ENCODE measurements around the gene TSPAN32. TPM values are rescaled to one million over a fixed set of nuclear protein-coding genes. Genes with fewer than 3 reads are reported as not detected.

Gene TSPAN32
- total and polyA plus RNA-seq, 10 of the 15 experiments (the other 5 are each of a cell fraction or from before 2014, with no cell fraction given): 0.08 TPM; not detected in 9

DNA sequence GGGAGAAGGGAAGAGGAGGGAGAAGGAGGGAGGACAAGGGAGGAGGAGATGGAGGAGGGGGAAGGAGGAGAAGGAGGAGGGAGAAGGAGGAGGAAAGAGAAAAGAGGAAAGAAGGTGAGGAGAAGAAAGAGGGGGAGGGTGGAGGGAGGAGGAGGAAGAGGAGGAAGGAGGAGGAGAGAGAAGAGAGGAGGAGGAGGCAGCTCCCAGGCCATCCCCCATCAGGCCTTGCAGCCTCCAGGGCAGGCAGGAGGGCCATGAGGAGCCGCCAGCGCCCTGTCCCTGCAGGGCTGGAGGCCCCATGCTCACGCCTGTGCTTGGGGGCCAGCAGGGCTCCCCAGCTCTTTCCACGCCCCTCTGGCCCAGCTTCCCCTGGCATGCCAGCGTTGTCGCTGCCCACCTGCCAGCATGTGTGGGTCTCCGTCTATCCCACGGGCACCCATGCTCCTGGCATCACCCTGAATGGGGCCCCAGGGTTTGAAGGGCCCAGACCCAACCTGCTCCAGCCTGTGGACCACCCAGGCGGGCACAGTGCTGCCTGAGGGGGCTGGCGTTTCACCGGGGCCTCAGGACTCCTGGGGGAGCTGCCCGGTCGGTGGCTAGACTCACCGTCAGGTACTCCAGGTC, 5.2 kb downstream of the TSPAN32 start (continued):
- TF ChIP-seq ZBED1 (IDR thresholded peaks at IDR 0.05; ENCODE audit: borderline replicate concordance) (no peak), HDAC6 (IDR thresholded peaks at IDR 0.05; ENCODE audit: unreplicated experiment) (no peak), RUNX3 (IDR thresholded peaks at IDR 0.05; ENCODE audit: low read length) (no peak)

GRCh38 chr11:2307501-2308331, 5.9 kb downstream of the TSPAN32 start:
- Histone ChIP-seq H3K27me3 (replicated peaks in 1 of 2; ENCODE audit: control insufficient read depth in 2 of 2, insufficient read depth in 2 of 2, low read length in 1 of 2) (no peaks in the 10 kb centered on the region), H3K4me1 (ENCODE audit: control insufficient read depth, insufficient read depth, low read length) (no peaks in the 10 kb centered on the region), H3K36me3 (ENCODE audit: control insufficient read depth in 2 of 2, insufficient read depth in 2 of 2, low read length in 1 of 2) (no peaks in the 10 kb centered on the region), H3K4me3 (no peak overlapping the region), H3K79me2 (ENCODE audit: control insufficient read depth, insufficient read depth, low read length) (no peaks in the 10 kb centered on the region), H3K4me2 (ENCODE audit: control insufficient read depth, insufficient read depth) (no peak overlapping the region), H3K27ac (ENCODE audit: control insufficient read depth, insufficient read depth) (no peak overlapping the region), H4K20me1 (ENCODE audit: control insufficient read depth, insufficient read depth) (no peaks in the 10 kb centered on the region), H3K9ac (ENCODE audit: control insufficient read depth, insufficient read depth, low read length) (no peak overlapping the region), H2AFZ (ENCODE audit: control insufficient read depth, low read depth, low read length) (no peak overlapping the region), H3K9me3 (replicated peaks; ENCODE audit: control insufficient read depth, insufficient read depth, low read length) (no peaks in the 10 kb centered on the region)
- RAD21 ChIA-PET (ENCODE audit: unreplicated experiment): interaction anchor here (7.3 kb wide), 1 partner anchor 113 kb away, joined by 187 read pairs; no protein-coding TSS in a partner anchor
- in situ Hi-C loops (cut with MboI) (no loop called here), intact Hi-C loops (cut with micrococcal nuclease; ENCODE audit: unreplicated experiment) (no loop called here)
- no peak for TF ChIP-seq ELK1 (IDR thresholded peaks at IDR 0.05; ENCODE audit: low read depth, low read length)
- BruUV-seq (replicated peaks): no TSS peak
- FAIRE-seq (no peak), ATAC-seq (no peak), DNase-seq (ENCODE audit: low read depth, low spot score) (no peak)
- POLR2A ChIA-PET: no interaction called here
- SMC1A ChIA-PET (ENCODE audit: uncharacterized antibody, unreplicated experiment): interaction anchor here (1.0 to 3.4 kb wide), 3 partner anchors 80 to 112 kb away, joined by 4 to 60 read pairs (median 4); no protein-coding TSS in a partner anchor
- WGBS (ENCODE audit: insufficient coverage, insufficient replicate concordance, low lambda C conversion rate, missing lambda C conversion rate): 35% methylated on average over 22 of the region's 23 CpGs
- CTCF ChIA-PET: interaction anchor here (0.5 to 11.0 kb wide), 3 partner anchors 70 to 134 kb away, joined by 3 to 271 read pairs (median 3); no protein-coding TSS in a partner anchor

Data from GM12878 (cell line).